Measurements from ENCODE around the gene DAPK1. TPM values are rescaled to one million over a fixed set of nuclear protein-coding genes. Genes with fewer than 3 reads are reported as not detected.

Gene DAPK1
- polyA plus RNA-seq, 1 of the 3 experiments (the other 2 are of a cell fraction), result 0.61 TPM

GRCh38 chr9:87734106-87734505, 236.4 kb downstream of the DAPK1 start:
- Histone ChIP-seq H3K9ac (no peak overlapping the region), H3K27me3 (ENCODE audit: insufficient read depth) (no peaks in the 10 kb centered on the region), H3K36me3 (replicated peaks in 1 of 2; ENCODE audit: control insufficient read depth in 1 of 2, insufficient read depth in 2 of 2, low read length in 1 of 2) (peaks cover 16 to 28% of the 10 kb centered on the region in 2 experiments), H3K4me2 (no peak overlapping the region), H2AFZ (ENCODE audit: low read depth) (no peak overlapping the region), H3K9me3 (no peaks in the 10 kb centered on the region), H3K4me3 (ENCODE audit: low read depth in 2 of 2, low read length in 1 of 2) (no peak overlapping the region), H3K27ac (ENCODE audit: low read depth in 2 of 2, low read length in 1 of 2) (no peak overlapping the region), H3K4me1 (ENCODE audit: control insufficient read depth in 1 of 2, insufficient read depth in 2 of 2, low read depth in 1 of 2, low read length in 1 of 2) (no peaks in the 10 kb centered on the region), H3K79me2 (ENCODE audit: insufficient read depth) (no peaks in the 10 kb centered on the region), H3F3A (replicated peaks; ENCODE audit: insufficient read depth) (no peaks in the 10 kb centered on the region), H4K20me1 (ENCODE audit: insufficient read depth) (no peaks in the 10 kb centered on the region), H3K9me2 (no peaks in the 10 kb centered on the region)
- 50% methylated on average over 2 of the region's 2 CpGs for WGBS (ENCODE audit: low lambda C conversion rate)
- no peak for DNase-seq
- TF ChIP-seq FOXJ3 (CRISPR knock-in tag; IDR thresholded peaks at IDR 0.05) (no peak), RAD21 (IDR thresholded peaks at IDR 0.05; ENCODE audit: low read length) (no peak), YY1 (IDR thresholded peaks at IDR 0.05; ENCODE audit: low read depth) (no peak), ZBTB33 (IDR thresholded peaks at IDR 0.05; ENCODE audit: borderline replicate concordance, low read depth) (no peak), SMC3 (IDR thresholded peaks at IDR 0.05; ENCODE audit: low read depth, low read length) (no peak), RFX5 (IDR thresholded peaks at IDR 0.05; ENCODE audit: low read length) (no peak), EZH2phosphoT487 (IDR thresholded peaks at IDR 0.05; ENCODE audit: borderline replicate concordance, low read depth) (no peak)
- ChIA-PET POLR2A (no interaction called here), CTCF (no interaction called here)

- no peaks in the 10 kb centered on the region; a peak in 1 of 4 replicates for H3K4me1 ChIP-seq (ENCODE audit: control insufficient read depth in 1 of 2, insufficient read depth in 2 of 2, low read depth in 1 of 2, low read length in 1 of 2)
- H3K27ac ChIP-seq (ENCODE audit: low read depth in 2 of 2, low read length in 1 of 2), result no peak overlapping the region
- CTCF ChIA-PET, result no interaction called here
- POLR2A ChIA-PET, result interaction anchor here (0.5 kb wide), 1 partner anchor 330 kb away, joined by 4 read pairs; no protein-coding TSS in a partner anchor
- H3F3A ChIP-seq (replicated peaks; ENCODE audit: insufficient read depth), result no peaks in the 10 kb centered on the region
- no peaks in the 10 kb centered on the region for H3K79me2 ChIP-seq (ENCODE audit: insufficient read depth)
- no peaks in the 10 kb centered on the region for H3K9me2 ChIP-seq
- DNase-seq, result no peak
- H4K20me1 ChIP-seq (ENCODE audit: insufficient read depth), result no peaks in the 10 kb centered on the region
- 19% methylated on average over 3 of the region's 3 CpGs for WGBS (ENCODE audit: low lambda C conversion rate)
- H3K4me2 ChIP-seq, result no peak overlapping the region
- H2AFZ ChIP-seq (ENCODE audit: low read depth), result no peak overlapping the region
- H3K4me3 ChIP-seq (ENCODE audit: low read depth in 2 of 2, low read length in 1 of 2), result no peak overlapping the region
- TF ChIP-seq GABPA (IDR thresholded peaks at IDR 0.05; ENCODE audit: low read depth), result no peak
- TF ChIP-seq FOXM1 (IDR thresholded peaks at IDR 0.05; ENCODE audit: low read depth), result no peak
- no peaks in the 10 kb centered on the region for H3K9me3 ChIP-seq
- H3K9ac ChIP-seq, result no peak overlapping the region
- H3K27me3 ChIP-seq (ENCODE audit: insufficient read depth), result no peaks in the 10 kb centered on the region
- H3K36me3 ChIP-seq (replicated peaks in 1 of 2; ENCODE audit: control insufficient read depth in 1 of 2, insufficient read depth in 2 of 2, low read length in 1 of 2), result no peaks in the 10 kb centered on the region
Measured at GRCh38 chr9:87739546-87739945, 241.9 kb downstream of the DAPK1 start.

- H3K4me3 ChIP-seq (ENCODE audit: low read depth in 2 of 2, low read length in 1 of 2), result no peak overlapping the region
- ChIA-PET CTCF (no interaction called here), POLR2A (no interaction called here)
- H3K36me3 ChIP-seq (replicated peaks in 1 of 2; ENCODE audit: control insufficient read depth in 1 of 2, insufficient read depth in 2 of 2, low read length in 1 of 2), result no peaks in the 10 kb centered on the region
- H3K4me1 ChIP-seq (ENCODE audit: control insufficient read depth in 1 of 2, insufficient read depth in 2 of 2, low read depth in 1 of 2, low read length in 1 of 2), result no peaks in the 10 kb centered on the region; a peak in 1 of 4 replicates
- no peaks in the 10 kb centered on the region for H3K9me3 ChIP-seq
- WGBS (ENCODE audit: low lambda C conversion rate), result 27% methylated on average over 3 of the region's 3 CpGs
- no peak for DNase-seq
- H3K79me2 ChIP-seq (ENCODE audit: insufficient read depth), result no peaks in the 10 kb centered on the region
- no peaks in the 10 kb centered on the region for H3K27me3 ChIP-seq (ENCODE audit: insufficient read depth)
- TF ChIP-seq TAF1 (IDR thresholded peaks at IDR 0.05; ENCODE audit: borderline replicate concordance, low read depth, low read length), result no peak
- no peak for TF ChIP-seq POLR2AphosphoS5 (IDR thresholded peaks at IDR 0.05; ENCODE audit: low read depth, low read length)
- no peak for TF ChIP-seq SIN3A (IDR thresholded peaks at IDR 0.05; ENCODE audit: borderline replicate concordance, low read depth, low read length)
- TF ChIP-seq MAX (IDR thresholded peaks at IDR 0.05; ENCODE audit: low read depth), result no peak
- TF ChIP-seq IRF3 (IDR thresholded peaks at IDR 0.05; ENCODE audit: low read depth, low read length), result no peak
- TF ChIP-seq TEAD4 (IDR thresholded peaks at IDR 0.05; ENCODE audit: borderline replicate concordance, insufficient read depth), result no peak
- no peak for TF ChIP-seq RAD21 (IDR thresholded peaks at IDR 0.05; ENCODE audit: low read length)
- no peak for TF ChIP-seq MXI1 (IDR thresholded peaks at IDR 0.05; ENCODE audit: low read depth, low read length)
- H3F3A ChIP-seq (replicated peaks; ENCODE audit: insufficient read depth), result no peaks in the 10 kb centered on the region
- H3K9me2 ChIP-seq, result no peaks in the 10 kb centered on the region
- no peak overlapping the region for H3K9ac ChIP-seq
- no peak overlapping the region for H3K4me2 ChIP-seq
- H3K27ac ChIP-seq (ENCODE audit: low read depth in 2 of 2, low read length in 1 of 2), result no peak overlapping the region
- no peak overlapping the region for H2AFZ ChIP-seq (ENCODE audit: low read depth)
- H4K20me1 ChIP-seq (ENCODE audit: insufficient read depth), result no peaks in the 10 kb centered on the region
Measured at GRCh38 chr9:87740209-87740608, 242.5 kb downstream of the DAPK1 start.

Data from SK-N-SH (cell line).